Effector CD4-positive, alpha-beta T cell (primary cell): Measurements from ENCODE around the gene RFC2.

Source experiments
- DNase-seq: peaks from one replicate; pipeline ENCODE4 v3.0.0-alpha.2; 2020

The RFC2 gene

GRCh38 chr7:74185016-74185415 is 69.2 kb downstream of the RFC2 start:
- DNase-seq = no peak

GRCh38 chr7:74183653-74184450 is 70.3 kb downstream of the RFC2 start:
- peak; percentile 15 for DNase-seq

- DNase-seq = no peak
Observed at GRCh38 chr7:74183142-74183541, 71.1 kb downstream of the RFC2 start.

- DNase-seq = no peak
Observed at GRCh38 chr7:74182453-74183090, 71.6 kb downstream of the RFC2 start.

GRCh38 chr7:74181821-74182220 is 72.4 kb downstream of the RFC2 start:
- DNase-seq = no peak
